GM08714 (cell line): ENCODE data around the gene B4GALNT3.

Experiments used
- H3K4me3 ChIP-seq: fragments of 200-500 bp; sonication (Bioruptor generic); 2 replicates; pipeline ENCODE4 v1.5.1; 2014; ENCODE audit warnings: mild to moderate bottlenecking, low read length, inconsistent platforms
- ZNF274 ChIP-seq: IDR thresholded peaks from 2 replicates; pipeline ENCODE4 v1.6.1; 2012; ENCODE audit warnings: mild to moderate bottlenecking, low read depth, low read length

The B4GALNT3 gene

DNA sequence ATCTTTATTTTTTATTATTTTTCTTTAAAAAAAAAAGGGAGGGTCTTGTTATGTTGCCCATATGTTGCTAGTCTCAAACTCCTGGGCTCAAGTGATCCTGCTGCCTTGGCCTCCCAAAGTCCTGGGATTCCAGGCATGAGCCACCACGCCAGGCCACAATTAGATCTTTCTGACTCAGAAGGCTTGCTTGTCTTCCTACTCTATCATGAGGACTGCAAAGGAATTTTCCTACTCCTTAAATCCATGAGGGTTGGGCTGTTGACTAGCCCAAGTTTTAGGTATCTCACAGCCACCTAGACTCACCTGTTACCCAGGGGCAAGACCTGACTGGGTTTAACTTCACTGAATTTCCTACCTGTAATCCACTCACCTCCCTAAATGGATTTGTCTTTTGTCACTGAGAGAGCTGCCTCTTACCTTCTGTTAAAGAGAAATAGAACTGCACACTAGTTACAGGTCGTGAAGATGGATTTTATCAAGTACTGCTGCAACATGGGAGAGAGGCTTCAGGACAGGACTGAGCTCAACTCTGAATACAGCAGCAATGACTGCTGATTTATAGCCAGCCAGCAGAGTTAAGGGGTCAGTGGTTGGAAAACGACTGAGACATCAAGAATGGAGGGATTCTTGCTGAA is 72.3 kb downstream of the B4GALNT3 start:
- H3K4me3 ChIP-seq, result no peak overlapping the region
- no peak for TF ChIP-seq ZNF274

- no peak for TF ChIP-seq ZNF274
- no peak overlapping the region for H3K4me3 ChIP-seq
Measured at GRCh38 chr12:532908-533565, 73.3 kb downstream of the B4GALNT3 start.

DNA sequence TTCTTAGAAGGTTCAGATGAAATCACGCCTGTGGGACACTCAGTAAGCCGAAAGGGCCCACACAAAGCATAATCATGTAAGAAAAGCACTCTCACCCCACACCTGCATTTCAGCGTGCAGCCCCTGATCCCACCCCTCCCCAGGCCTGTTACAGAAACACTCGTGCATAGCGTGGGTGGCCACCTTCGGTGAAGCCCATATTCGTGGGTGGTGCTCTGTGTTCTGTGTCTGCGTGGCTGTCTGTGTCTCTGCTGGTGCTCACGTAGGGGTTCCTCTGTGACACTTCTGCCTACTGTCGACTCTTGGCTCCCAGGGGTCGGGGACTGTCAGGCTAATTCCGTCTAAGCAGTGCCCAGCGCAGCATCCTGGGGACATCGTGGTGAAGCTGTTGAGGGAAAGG is 74.0 kb downstream of the B4GALNT3 start:
- no peak for TF ChIP-seq ZNF274
- no peak overlapping the region for H3K4me3 ChIP-seq

- no peak overlapping the region for H3K4me3 ChIP-seq
- no peak for TF ChIP-seq ZNF274
Measured at GRCh38 chr12:534216-534615, 74.5 kb downstream of the B4GALNT3 start.

DNA sequence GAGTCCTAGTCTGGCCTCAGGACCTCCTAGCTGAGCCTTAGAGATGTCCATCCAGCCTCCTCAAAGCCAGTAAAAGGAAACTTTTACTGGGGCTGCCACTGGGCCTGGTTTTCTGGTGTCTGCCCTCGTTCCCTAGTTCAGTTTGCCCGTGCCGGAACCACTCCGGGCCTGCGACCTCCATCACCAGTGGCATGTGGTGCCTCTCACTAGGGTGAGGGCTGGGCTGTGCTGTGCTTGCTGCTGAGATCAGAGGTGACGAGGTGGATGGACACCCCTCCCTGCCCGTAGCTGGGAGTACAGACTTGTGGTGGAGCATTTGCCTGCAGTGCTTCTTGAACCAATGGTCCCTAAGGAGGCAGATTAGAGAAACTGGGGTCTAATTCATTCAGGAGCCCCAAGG is 75.7 kb downstream of the B4GALNT3 start:
- TF ChIP-seq ZNF274, result no peak
- H3K4me3 ChIP-seq, result no peak overlapping the region

GRCh38 chr12:536751-537245 is 77.1 kb downstream of the B4GALNT3 start:
- H3K4me3 ChIP-seq, result no peak overlapping the region
- no peak for TF ChIP-seq ZNF274

DNA sequence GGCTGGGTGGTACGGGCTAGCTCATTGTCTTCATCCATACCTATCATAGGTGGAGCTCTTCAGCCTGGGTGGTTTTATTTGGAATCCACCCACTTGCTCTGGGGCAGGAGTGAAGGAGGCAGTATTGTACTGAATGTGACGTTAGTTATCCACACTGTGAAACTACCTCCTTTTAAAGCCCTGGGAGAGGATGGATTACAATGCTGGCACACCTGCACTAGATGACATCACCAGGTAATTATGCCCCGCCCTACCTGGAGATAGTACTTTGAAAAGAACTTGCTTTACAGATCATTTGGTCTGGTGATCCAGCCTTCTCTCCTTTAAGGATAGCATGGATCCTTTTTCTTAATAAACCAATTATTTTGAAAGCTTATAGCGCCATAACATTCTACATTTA is 78.0 kb downstream of the B4GALNT3 start:
- no peak for TF ChIP-seq ZNF274
- no peak overlapping the region for H3K4me3 ChIP-seq

GRCh38 chr12:538731-539539 is 79.2 kb downstream of the B4GALNT3 start:
- TF ChIP-seq ZNF274, result no peak
- H3K4me3 ChIP-seq, result no peak overlapping the region

GRCh38 chr12:539540-540310 is 80.0 kb downstream of the B4GALNT3 start:
- TF ChIP-seq ZNF274, result no peak
- no peak overlapping the region for H3K4me3 ChIP-seq

- TF ChIP-seq ZNF274, result no peak
- H3K4me3 ChIP-seq, result no peak overlapping the region
Measured at GRCh38 chr12:541676-542324, 82.1 kb downstream of the B4GALNT3 start.

GRCh38 chr12:542395-543113 is 82.8 kb downstream of the B4GALNT3 start:
- no peak overlapping the region for H3K4me3 ChIP-seq
- TF ChIP-seq ZNF274, result no peak

DNA sequence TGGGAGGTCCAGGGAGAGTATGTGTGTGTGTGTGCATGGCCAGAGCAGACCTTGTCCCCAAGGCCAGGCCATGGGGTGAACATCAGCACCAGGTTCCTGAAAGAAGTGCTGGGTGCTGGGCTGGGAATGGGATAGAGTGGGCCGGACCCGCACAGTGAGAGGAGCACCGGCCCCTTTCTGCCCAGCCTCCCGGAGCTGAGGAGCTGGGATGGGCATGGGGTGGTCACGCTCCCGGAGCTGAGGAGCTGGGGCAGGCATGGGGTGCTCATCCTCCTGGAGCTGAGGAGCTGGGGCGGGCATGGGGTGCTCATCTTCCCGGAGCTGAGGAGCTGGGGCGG is 83.3 kb downstream of the B4GALNT3 start:
- no peak overlapping the region for H3K4me3 ChIP-seq
- TF ChIP-seq ZNF274, result no peak

DNA sequence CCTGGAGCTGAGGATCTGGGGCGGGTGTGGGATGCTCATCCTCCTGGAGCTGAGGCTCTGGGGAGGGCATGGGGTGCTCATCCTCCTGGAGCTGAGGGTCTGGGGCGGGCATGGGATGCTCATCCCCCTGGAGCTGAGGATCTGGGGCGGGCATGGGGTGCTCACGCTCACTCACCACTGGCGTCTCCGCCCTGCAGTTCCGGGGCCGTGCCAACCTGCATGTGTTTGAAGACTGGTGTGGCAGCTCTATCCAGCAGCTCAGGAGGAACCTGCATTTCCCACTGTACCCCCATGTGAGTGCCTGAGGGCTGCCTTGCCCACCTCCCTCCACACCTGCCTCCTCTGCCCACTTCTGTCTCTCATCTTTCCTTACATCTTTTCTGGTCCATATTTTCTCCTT is 84.4 kb downstream of the B4GALNT3 start:
- no peak for TF ChIP-seq ZNF274
- H3K4me3 ChIP-seq, result no peak overlapping the region

DNA sequence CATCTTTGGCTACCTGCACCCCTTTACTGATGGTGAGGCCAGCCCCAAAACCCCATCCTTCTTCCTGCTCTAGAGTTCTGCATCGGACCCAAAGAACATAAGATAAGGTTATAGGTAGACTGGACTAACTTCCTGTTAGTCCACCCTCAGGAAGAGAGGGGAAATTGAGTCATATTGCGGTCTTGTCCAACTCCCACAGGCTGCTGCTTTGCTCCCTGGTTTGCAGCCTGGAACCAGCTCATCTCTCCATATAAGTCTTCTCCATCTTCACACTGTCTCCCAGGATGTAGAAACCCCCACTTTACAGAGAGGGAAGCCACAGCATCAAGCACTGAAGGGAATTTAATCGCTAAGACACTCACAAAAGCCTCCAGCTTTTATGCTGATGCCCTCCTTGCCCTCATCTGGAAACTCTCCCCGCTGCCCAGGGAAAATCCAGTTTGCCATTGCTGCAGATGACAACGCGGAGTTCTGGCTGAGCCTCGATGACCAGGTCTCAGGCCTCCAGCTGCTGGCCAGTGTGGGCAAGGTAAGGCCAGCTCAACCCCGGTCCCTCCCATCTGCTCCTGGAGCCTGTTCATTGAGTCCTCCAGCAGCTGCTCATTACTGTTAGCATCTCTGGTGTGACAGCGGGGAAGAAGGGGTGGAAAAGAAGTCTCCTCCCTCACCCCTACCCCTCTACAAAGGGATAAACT is 85.3 kb downstream of the B4GALNT3 start:
- no peak for TF ChIP-seq ZNF274
- no peak overlapping the region for H3K4me3 ChIP-seq
